GM23338 (cell line): Measurements from ENCODE around the gene DMD. TPM values are rescaled to one million over a fixed set of nuclear protein-coding genes. Genes with fewer than 3 reads are reported as not detected.

Source experiments
- ATAC-seq: fragments of 200-7000 bp; cut with Tn5 transposase; 3 replicates; pipeline ENCODE4 v1.9.1; 2020
- DNase-seq: peaks from one replicate; pipeline ENCODE4 v3.0.0-alpha.2; 2015; ENCODE audit warnings: low spot score
- H2AFZ ChIP-seq: fragments of 200-600 bp; sonication (generic); 2 replicates; pipeline ENCODE4 v1.8.0; 2016; ENCODE audit warnings: antibody characterized with exemption, mild to moderate bottlenecking, moderate library complexity
- H3F3A ChIP-seq: fragments of 200-600 bp; sonication (generic); replicated peaks from 2 replicates; pipeline ENCODE4 v1.8.0; 2017; ENCODE audit warnings: antibody characterized with exemption, mixed run types, low read depth
- H3K27ac ChIP-seq: fragments of 200-600 bp; sonication (generic); 2 replicates; pipeline ENCODE4 v1.6.1; 2016; ENCODE audit warnings: low read depth
- H3K27me3 ChIP-seq: fragments of 200-600 bp; sonication (generic); 2 replicates; pipeline ENCODE4 v1.8.0; 2016; ENCODE audit warnings: mild to moderate bottlenecking, mixed run types, moderate library complexity; ENCODE audit not compliant: insufficient read depth
- H3K36me3 ChIP-seq: fragments of 200-600 bp; sonication (generic); 2 replicates; pipeline ENCODE4 v1.8.0; 2016; ENCODE audit warnings: mild to moderate bottlenecking; ENCODE audit not compliant: insufficient read depth
- H3K4me1 ChIP-seq: fragments of 200-600 bp; sonication (generic); 2 replicates; pipeline ENCODE4 v1.8.0; 2016; ENCODE audit warnings: mild to moderate bottlenecking, moderate library complexity; ENCODE audit not compliant: insufficient read depth
- H3K4me2 ChIP-seq: fragments of 200-600 bp; sonication (generic); 2 replicates; pipeline ENCODE4 v1.7.1; 2017; ENCODE audit warnings: mixed run types
- H3K4me3 ChIP-seq: fragments of 200-600 bp; sonication (generic); 2 replicates; pipeline ENCODE4 v1.6.1; 2016; ENCODE audit warnings: mixed run types
- H3K79me2 ChIP-seq: fragments of 200-600 bp; sonication (generic); replicated peaks from 2 replicates; pipeline ENCODE4 v1.8.0; 2017; ENCODE audit warnings: mild to moderate bottlenecking; ENCODE audit not compliant: insufficient read depth
- H3K9me2 ChIP-seq: fragments of 200-600 bp; sonication (generic); 2 replicates; pipeline ENCODE4 v1.8.0; 2017; ENCODE audit not compliant: insufficient read depth
- H4K20me1 ChIP-seq: fragments of 200-600 bp; sonication (generic); replicated peaks from 2 replicates; pipeline ENCODE4 v1.8.0; 2017; ENCODE audit warnings: mild to moderate bottlenecking; ENCODE audit not compliant: insufficient read depth
- H3K27ac Mint-ChIP-seq: 2 replicates; pipeline ENCODE4 v1.8.0; 2020; ENCODE audit warnings: inconsistent platforms, mild to moderate bottlenecking, moderate library complexity, mixed read lengths
- H3K27me3 Mint-ChIP-seq: 3 replicates; pipeline ENCODE4 v1.8.0; 2022; ENCODE audit warnings: low read depth, mild to moderate bottlenecking, moderate library complexity, mixed read lengths, inconsistent platforms; ENCODE audit not compliant: insufficient read depth, poor library complexity
- H3K36me3 Mint-ChIP-seq: 3 replicates; pipeline ENCODE4 v1.8.0; 2021; ENCODE audit warnings: low read depth, mild to moderate bottlenecking, inconsistent platforms, moderate library complexity, mixed read lengths
- H3K4me1 Mint-ChIP-seq: 3 replicates; pipeline ENCODE4 v1.8.0; 2020; ENCODE audit warnings: mild to moderate bottlenecking, inconsistent platforms, mixed read lengths
- H3K4me3 Mint-ChIP-seq: 3 replicates; pipeline ENCODE4 v1.8.0; 2021; ENCODE audit warnings: moderate library complexity, mild to moderate bottlenecking, inconsistent platforms, mixed read lengths
- H3K9me3 Mint-ChIP-seq: 3 replicates; pipeline ENCODE4 v1.8.0; 2020; ENCODE audit warnings: moderate library complexity, mild to moderate bottlenecking, inconsistent platforms, mixed read lengths
- CREB1 ChIP-seq: fragments of 250-450 bp; sonication (Bioruptor Pico); IDR thresholded peaks from 2 replicates; pipeline ENCODE4 v1.5.0; 2020; ENCODE audit warnings: low read depth, mild to moderate bottlenecking, moderate library complexity
- CTCF ChIP-seq, 2 experiments: fragments of 200-600 bp in 1 of 2; sonication (generic) in 1 of 2; conservative IDR thresholded peaks; 2 replicates each; pipeline versions ENCODE4 v1.5.1 to v1.6.1; 2016 to 2017; ENCODE audit warnings: antibody characterized with exemption in 2 of 2, low read depth in 2 of 2, mild to moderate bottlenecking in 2 of 2, moderate library complexity in 1 of 2
- EZH2 ChIP-seq: fragments of 200-600 bp; sonication (generic); IDR thresholded peaks from one replicate; pipeline ENCODE4 v1.8.0; 2017; ENCODE audit warnings: antibody characterized with exemption, mild to moderate bottlenecking, low read depth; ENCODE audit not compliant: unreplicated experiment
- EZH2phosphoT487 ChIP-seq: fragments of 200-600 bp; sonication (generic); IDR thresholded peaks from one replicate; pipeline ENCODE4 v1.8.1; 2018; ENCODE audit warnings: antibody characterized with exemption; ENCODE audit not compliant: unreplicated experiment
- JUNB ChIP-seq: IDR thresholded peaks from one replicate; pipeline ENCODE4 v1.6.1; 2016; ENCODE audit warnings: antibody characterized with exemption; ENCODE audit not compliant: unreplicated experiment
- NANOG ChIP-seq: IDR thresholded peaks from 2 replicates; pipeline ENCODE4 v1.6.1; 2016; ENCODE audit warnings: antibody characterized with exemption, borderline replicate concordance
- POLR2AphosphoS5 ChIP-seq: IDR thresholded peaks from 2 replicates; pipeline ENCODE4 v1.6.1; 2016; ENCODE audit warnings: antibody characterized with exemption, low read depth
- STAT1 ChIP-seq: IDR thresholded peaks from one replicate; pipeline ENCODE4 v1.6.1; 2016; ENCODE audit warnings: antibody characterized with exemption; ENCODE audit not compliant: unreplicated experiment
- ZNF114 ChIP-seq: fragments of 250-450 bp; sonication (Bioruptor Pico); IDR thresholded peaks from 2 replicates; pipeline ENCODE4 v1.5.0; 2020; ENCODE audit warnings: mild to moderate bottlenecking, moderate library complexity
- ZNF331 ChIP-seq: fragments of 250-450 bp; sonication (Bioruptor Pico); IDR thresholded peaks from 2 replicates; pipeline ENCODE4 v1.5.0; 2020; ENCODE audit warnings: low read depth, mild to moderate bottlenecking, moderate library complexity
- ZNF462 ChIP-seq: fragments of 250-450 bp; sonication (Bioruptor Pico); IDR thresholded peaks from 2 replicates; pipeline ENCODE4 v1.5.0; 2020; ENCODE audit warnings: mild to moderate bottlenecking, moderate library complexity
- polyA plus RNA-seq: library from polyadenylated mRNA; unstranded; fragments of >200 nt; fragmentation: Nextera tagmentation; extraction: Ambion mirVana; gene quantifications from 2 replicates; pipeline ENCODE4 v1.2.1, GENCODE V29; 2016
- total RNA-seq: library from RNA; depleted of rRNA; stranded (reverse); fragments of >200 nt; shearing (Covaris generic); gene quantifications from 2 replicates; pipeline ENCODE4 v1.2.3, GENCODE V29; 2014
- TF ChIP-seq, protein P1 (sequence below): IDR thresholded peaks from 2 replicates; pipeline ENCODE4 v1.6.1; 2016; ENCODE audit warnings: antibody characterized with exemption
- TF ChIP-seq, protein P2 (sequence below): IDR thresholded peaks from one replicate; pipeline ENCODE4 v1.6.1; 2018; ENCODE audit warnings: antibody characterized with exemption; ENCODE audit not compliant: unreplicated experiment

DMD gene
- total and polyA plus RNA-seq, 2 experiments from 2014 or later: 4.5 to 7.6 TPM

DNA sequence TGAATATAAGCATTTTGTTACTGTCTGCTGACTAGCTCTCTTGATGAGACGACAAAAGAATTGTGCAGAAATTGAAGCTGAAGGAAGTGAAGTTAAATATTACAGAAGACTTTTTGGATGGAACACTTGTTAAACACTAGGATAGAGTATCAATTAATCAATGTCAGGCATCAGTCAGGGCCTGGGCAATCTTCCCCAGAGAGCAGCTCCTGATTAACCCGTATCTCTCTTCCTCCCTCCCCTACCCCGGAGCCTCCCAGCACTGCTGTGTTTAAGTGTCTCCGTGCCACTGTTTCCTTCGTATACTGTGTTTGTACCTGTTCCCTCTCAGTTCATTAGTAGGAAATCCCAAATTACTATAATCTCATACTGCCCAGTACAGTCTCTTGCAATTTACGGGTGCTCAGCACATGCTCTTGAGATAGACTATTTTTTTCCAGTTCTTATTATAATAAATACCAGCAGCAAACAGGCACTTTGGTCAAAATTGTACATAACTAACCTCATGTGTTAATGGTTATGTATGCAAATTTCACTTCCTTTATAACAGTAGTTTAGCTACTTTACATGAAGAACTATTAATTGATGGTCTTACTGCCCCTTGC lies 1373.8 kb downstream of the DMD start:
- no peaks in the 10 kb centered on the region for H3K36me3 Mint-ChIP-seq
- TF ChIP-seq ZNF462 (no peak), ZNF331 (CRISPR knock-in tag) (no peak), CREB1 (CRISPR knock-in tag) (no peak), POLR2AphosphoS5 (no peak), EZH2 (no peak), CTCF (conservative IDR thresholded peaks at IDR 0.05; ENCODE audit: low read depth in 2 of 2) (no peak), ZNF114 (CRISPR knock-in tag) (no peak), JUNB (no peak), NANOG (no peak), EZH2phosphoT487 (no peak), STAT1 (no peak)
- TF ChIP-seq, protein P1, sequence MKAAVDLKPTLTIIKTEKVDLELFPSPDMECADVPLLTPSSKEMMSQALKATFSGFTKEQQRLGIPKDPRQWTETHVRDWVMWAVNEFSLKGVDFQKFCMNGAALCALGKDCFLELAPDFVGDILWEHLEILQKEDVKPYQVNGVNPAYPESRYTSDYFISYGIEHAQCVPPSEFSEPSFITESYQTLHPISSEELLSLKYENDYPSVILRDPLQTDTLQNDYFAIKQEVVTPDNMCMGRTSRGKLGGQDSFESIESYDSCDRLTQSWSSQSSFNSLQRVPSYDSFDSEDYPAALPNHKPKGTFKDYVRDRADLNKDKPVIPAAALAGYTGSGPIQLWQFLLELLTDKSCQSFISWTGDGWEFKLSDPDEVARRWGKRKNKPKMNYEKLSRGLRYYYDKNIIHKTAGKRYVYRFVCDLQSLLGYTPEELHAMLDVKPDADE: no peak
- TF ChIP-seq, protein P2, sequence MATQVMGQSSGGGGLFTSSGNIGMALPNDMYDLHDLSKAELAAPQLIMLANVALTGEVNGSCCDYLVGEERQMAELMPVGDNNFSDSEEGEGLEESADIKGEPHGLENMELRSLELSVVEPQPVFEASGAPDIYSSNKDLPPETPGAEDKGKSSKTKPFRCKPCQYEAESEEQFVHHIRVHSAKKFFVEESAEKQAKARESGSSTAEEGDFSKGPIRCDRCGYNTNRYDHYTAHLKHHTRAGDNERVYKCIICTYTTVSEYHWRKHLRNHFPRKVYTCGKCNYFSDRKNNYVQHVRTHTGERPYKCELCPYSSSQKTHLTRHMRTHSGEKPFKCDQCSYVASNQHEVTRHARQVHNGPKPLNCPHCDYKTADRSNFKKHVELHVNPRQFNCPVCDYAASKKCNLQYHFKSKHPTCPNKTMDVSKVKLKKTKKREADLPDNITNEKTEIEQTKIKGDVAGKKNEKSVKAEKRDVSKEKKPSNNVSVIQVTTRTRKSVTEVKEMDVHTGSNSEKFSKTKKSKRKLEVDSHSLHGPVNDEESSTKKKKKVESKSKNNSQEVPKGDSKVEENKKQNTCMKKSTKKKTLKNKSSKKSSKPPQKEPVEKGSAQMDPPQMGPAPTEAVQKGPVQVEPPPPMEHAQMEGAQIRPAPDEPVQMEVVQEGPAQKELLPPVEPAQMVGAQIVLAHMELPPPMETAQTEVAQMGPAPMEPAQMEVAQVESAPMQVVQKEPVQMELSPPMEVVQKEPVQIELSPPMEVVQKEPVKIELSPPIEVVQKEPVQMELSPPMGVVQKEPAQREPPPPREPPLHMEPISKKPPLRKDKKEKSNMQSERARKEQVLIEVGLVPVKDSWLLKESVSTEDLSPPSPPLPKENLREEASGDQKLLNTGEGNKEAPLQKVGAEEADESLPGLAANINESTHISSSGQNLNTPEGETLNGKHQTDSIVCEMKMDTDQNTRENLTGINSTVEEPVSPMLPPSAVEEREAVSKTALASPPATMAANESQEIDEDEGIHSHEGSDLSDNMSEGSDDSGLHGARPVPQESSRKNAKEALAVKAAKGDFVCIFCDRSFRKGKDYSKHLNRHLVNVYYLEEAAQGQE: no peak
- no peak for ATAC-seq

More for the DNA sequence above, 1373.8 kb downstream of the DMD start:
- H3K27me3 ChIP-seq: no peaks in the 10 kb centered on the region
- H3F3A ChIP-seq: no peaks in the 10 kb centered on the region
- H3K79me2 ChIP-seq: no peaks in the 10 kb centered on the region
- H3K4me3 ChIP-seq: no peak overlapping the region
- no peaks in the 10 kb centered on the region for H3K27me3 Mint-ChIP-seq
- no peak overlapping the region for H3K27ac Mint-ChIP-seq
- H2AFZ ChIP-seq: no peak overlapping the region
- H4K20me1 ChIP-seq: no peaks in the 10 kb centered on the region
- no peak for DNase-seq
- H3K9me3 Mint-ChIP-seq: no peaks in the 10 kb centered on the region
- no peaks in the 10 kb centered on the region for H3K4me1 ChIP-seq
- no peaks in the 10 kb centered on the region for H3K36me3 ChIP-seq
- no peak overlapping the region for H3K27ac ChIP-seq
- H3K4me3 Mint-ChIP-seq: no peak overlapping the region
- H3K4me1 Mint-ChIP-seq: no peaks in the 10 kb centered on the region
- no peaks in the 10 kb centered on the region for H3K9me2 ChIP-seq
- no peak overlapping the region for H3K4me2 ChIP-seq
